HEK293 (cell line): ENCODE measurements around the gene CTNNBL1.

ENCODE experiments used
- CTCF ChIA-PET: fragments of 350-600 bp; formaldehyde crosslinking; extraction: SDS; loops from one replicate; lab custom pipeline; 2021; ENCODE audit warnings: antibody characterized with exemption; lab: Yijun Ruan, JAX
- POLR2A ChIA-PET: fragments of 300-600 bp; formaldehyde crosslinking; extraction: SDS; loops from one replicate; lab custom pipeline; 2020; ENCODE audit warnings: antibody characterized with exemption, inconsistent platforms; lab: Yijun Ruan, JAX
- H3K27ac ChIP-seq: fragments of 200-500 bp; sonication (Bioruptor generic); 2 replicates; pipeline ENCODE4 v1.5.1; 2014; ENCODE audit warnings: low read depth, low read length, control low read depth, inconsistent platforms; ENCODE audit errors: extremely low read depth
- H3K36me3 ChIP-seq, 2 experiments: fragments of 200-500 bp in 1 of 2; sonication (Bioruptor generic) in 1 of 2; 1 replicate in 1 of 2; 2 replicates in 1 of 2; pipeline ENCODE4 v1.5.1; 2014 to 2017; ENCODE audit warnings: inconsistent platforms in 2 of 2, low read length in 2 of 2; ENCODE audit not compliant: control insufficient read depth in 2 of 2, insufficient read depth in 1 of 2
- H3K4me1 ChIP-seq: fragments of 200-500 bp; sonication (Bioruptor generic); 2 replicates; pipeline ENCODE4 v1.5.1; 2014; ENCODE audit warnings: mild to moderate bottlenecking, low read length, inconsistent platforms; ENCODE audit not compliant: control insufficient read depth, insufficient read depth
- H3K4me3 ChIP-seq: 2 replicates; pipeline ENCODE4 v1.5.1; 2011; ENCODE audit warnings: low read depth, mild to moderate bottlenecking, control low read depth, low read length, moderate library complexity
- H3K9me3 ChIP-seq: fragments of 200-500 bp; sonication (Bioruptor generic); 2 replicates; pipeline ENCODE4 v1.5.1; 2014; ENCODE audit warnings: low read depth, low read length, inconsistent platforms; ENCODE audit not compliant: control insufficient read depth, insufficient read depth
- CTCF ChIP-seq: fragments of 450-650 bp; formaldehyde crosslinking; IDR thresholded peaks from 2 replicates; pipeline ENCODE4 v1.5.1; 2016; ENCODE audit warnings: missing biosample characterization, missing genetic modification characterization
- EGR2 ChIP-seq: fragments of 450-650 bp; formaldehyde crosslinking; IDR thresholded peaks from 2 replicates; pipeline ENCODE4 v1.5.1; 2016; ENCODE audit warnings: low read depth, missing biosample characterization, missing genetic modification characterization
- GFI1B ChIP-seq: fragments of 450-650 bp; formaldehyde crosslinking; IDR thresholded peaks from 2 replicates; pipeline ENCODE4 v1.5.1; 2016; ENCODE audit warnings: missing biosample characterization, missing genetic modification characterization
- GLI2 ChIP-seq: fragments of 450-650 bp; formaldehyde crosslinking; IDR thresholded peaks from 2 replicates; pipeline ENCODE4; 2017; ENCODE audit warnings: missing biosample characterization, missing genetic modification characterization, low read depth, borderline replicate concordance
- GLI4 ChIP-seq: fragments of 450-650 bp; formaldehyde crosslinking; IDR thresholded peaks from 2 replicates; pipeline ENCODE4 v1.5.1; 2016; ENCODE audit warnings: missing biosample characterization, missing genetic modification characterization
- IKZF3 ChIP-seq: fragments of 450-650 bp; IDR thresholded peaks from 2 replicates; pipeline ENCODE4 v1.5.0; 2018; ENCODE audit warnings: missing biosample characterization, mild to moderate bottlenecking, missing genetic modification characterization, moderate library complexity
- INSM2 ChIP-seq: fragments of 450-650 bp; formaldehyde crosslinking; IDR thresholded peaks from 2 replicates; pipeline ENCODE4 v1.5.1; 2016; ENCODE audit warnings: missing biosample characterization, missing genetic modification characterization
- KLF8 ChIP-seq: fragments of 450-650 bp; formaldehyde crosslinking; IDR thresholded peaks from 2 replicates; pipeline ENCODE4 v1.5.1; 2016; ENCODE audit warnings: missing biosample characterization, missing genetic modification characterization
- REPIN1 ChIP-seq: fragments of 450-650 bp; formaldehyde crosslinking; IDR thresholded peaks from 2 replicates; pipeline ENCODE4 v1.5.1; 2017; ENCODE audit warnings: missing biosample characterization, missing genetic modification characterization, low read depth
- TSHZ1 ChIP-seq: fragments of 450-650 bp; formaldehyde crosslinking; IDR thresholded peaks from 2 replicates; pipeline ENCODE4 v1.5.1; 2016; ENCODE audit warnings: missing biosample characterization, missing genetic modification characterization, borderline replicate concordance
- YY1 ChIP-seq: fragments of 450-650 bp; formaldehyde crosslinking; IDR thresholded peaks from 2 replicates; pipeline ENCODE4 v1.5.1; 2018; ENCODE audit warnings: missing biosample characterization, missing genetic modification characterization
- ZNF132 ChIP-seq: fragments of 450-650 bp; formaldehyde crosslinking; IDR thresholded peaks from 2 replicates; pipeline ENCODE4 v1.5.1; 2017; ENCODE audit warnings: missing biosample characterization, missing genetic modification characterization, borderline replicate concordance
- ZNF175 ChIP-seq: fragments of 450-650 bp; formaldehyde crosslinking; IDR thresholded peaks from 2 replicates; pipeline ENCODE4 v1.5.1; 2016; ENCODE audit warnings: missing biosample characterization, missing genetic modification characterization
- ZNF214 ChIP-seq: fragments of 450-650 bp; formaldehyde crosslinking; IDR thresholded peaks from 2 replicates; pipeline ENCODE4 v1.5.1; 2017; ENCODE audit warnings: missing biosample characterization, mild to moderate bottlenecking, missing genetic modification characterization, borderline replicate concordance
- ZNF266 ChIP-seq: fragments of 450-650 bp; formaldehyde crosslinking; IDR thresholded peaks from 2 replicates; pipeline ENCODE4 v1.5.1; 2016; ENCODE audit warnings: missing biosample characterization, missing genetic modification characterization, low read depth
- ZNF280D ChIP-seq: fragments of 450-650 bp; formaldehyde crosslinking; IDR thresholded peaks from 2 replicates; pipeline ENCODE4 v1.5.1; 2016; ENCODE audit warnings: missing biosample characterization, missing genetic modification characterization
- ZNF362 ChIP-seq: fragments of 450-650 bp; formaldehyde crosslinking; IDR thresholded peaks from 2 replicates; pipeline ENCODE4 v1.5.1; 2016; ENCODE audit warnings: missing biosample characterization, missing genetic modification characterization
- ZNF433 ChIP-seq: fragments of 450-650 bp; formaldehyde crosslinking; IDR thresholded peaks from 2 replicates; pipeline ENCODE4 v1.5.1; 2016; ENCODE audit warnings: missing biosample characterization, missing genetic modification characterization, low read depth
- ZNF549 ChIP-seq: fragments of 450-650 bp; IDR thresholded peaks from 2 replicates; pipeline ENCODE4 v1.5.1; 2018; ENCODE audit warnings: missing biosample characterization, missing genetic modification characterization, mild to moderate bottlenecking, inconsistent platforms, moderate library complexity
- ZNF658 ChIP-seq: fragments of 450-650 bp; formaldehyde crosslinking; IDR thresholded peaks from 2 replicates; pipeline ENCODE4; 2016; ENCODE audit warnings: missing biosample characterization, missing genetic modification characterization
- ZNF660 ChIP-seq: fragments of 450-650 bp; IDR thresholded peaks from 2 replicates; pipeline ENCODE4 v1.5.1; 2018; ENCODE audit warnings: missing biosample characterization, mild to moderate bottlenecking, missing genetic modification characterization

The CTNNBL1 gene

GRCh38 chr20:37735541-37735940 is 41.7 kb downstream of the CTNNBL1 start:
- H3K4me1 ChIP-seq: peaks cover 5% of the 10 kb centered on the region
- H3K27ac ChIP-seq: no peak overlapping the region
- POLR2A ChIA-PET: no interaction called here
- no peak for TF ChIP-seq CTCF (tag by site-specific recombination)
- no peak for TF ChIP-seq ZNF362 (tag by site-specific recombination)
- no peak for TF ChIP-seq ZNF132
- no peak for TF ChIP-seq ZNF175 (tag by site-specific recombination)
- TF ChIP-seq ZNF280D (tag by site-specific recombination): no peak
- TF ChIP-seq ZNF660 (tag by site-specific recombination): no peak
- no peak for TF ChIP-seq KLF8 (tag by site-specific recombination)
- no peak for TF ChIP-seq GLI4 (tag by site-specific recombination)
- TF ChIP-seq ZNF433: no peak
- peaks cover 7 to 32% of the 10 kb centered on the region in 2 experiments for H3K36me3 ChIP-seq
- no peaks in the 10 kb centered on the region for H3K9me3 ChIP-seq
- CTCF ChIA-PET: interaction anchor here (1.6 kb wide), 1 partner anchor 10 kb away, joined by 6 read pairs; no protein-coding TSS in a partner anchor
- H3K4me3 ChIP-seq: no peak overlapping the region

- CTCF ChIA-PET: interaction anchor here (1.6 kb wide), 1 partner anchor 10 kb away, joined by 6 read pairs; no protein-coding TSS in a partner anchor
- no peak overlapping the region for H3K4me3 ChIP-seq
- peaks cover 7 to 32% of the 10 kb centered on the region in 2 experiments for H3K36me3 ChIP-seq
- no peaks in the 10 kb centered on the region for H3K9me3 ChIP-seq
- POLR2A ChIA-PET: no interaction called here
- no peak overlapping the region for H3K27ac ChIP-seq
- peaks cover 4% of the 10 kb centered on the region; the same call in 1 of the 2 replicates for H3K4me1 ChIP-seq
- no peak for TF ChIP-seq YY1 (tag by site-specific recombination)
- no peak for TF ChIP-seq GLI2
- no peak for TF ChIP-seq ZNF658 (tag by site-specific recombination)
- no peak for TF ChIP-seq IKZF3
- TF ChIP-seq REPIN1 (tag by site-specific recombination): no peak
- TF ChIP-seq ZNF549: no peak
- no peak for TF ChIP-seq ZNF214
- no peak for TF ChIP-seq GFI1B (tag by site-specific recombination)
- TF ChIP-seq TSHZ1 (tag by site-specific recombination): no peak
- TF ChIP-seq INSM2: no peak
- TF ChIP-seq EGR2 (tag by site-specific recombination): no peak
- no peak for TF ChIP-seq ZNF266 (tag by site-specific recombination)
These were observed 42.3 kb downstream of the CTNNBL1 start for GRCh38 chr20:37736132-37736531.
